ENCODE data around the gene CFLAR.

Gene CFLAR

DNA sequence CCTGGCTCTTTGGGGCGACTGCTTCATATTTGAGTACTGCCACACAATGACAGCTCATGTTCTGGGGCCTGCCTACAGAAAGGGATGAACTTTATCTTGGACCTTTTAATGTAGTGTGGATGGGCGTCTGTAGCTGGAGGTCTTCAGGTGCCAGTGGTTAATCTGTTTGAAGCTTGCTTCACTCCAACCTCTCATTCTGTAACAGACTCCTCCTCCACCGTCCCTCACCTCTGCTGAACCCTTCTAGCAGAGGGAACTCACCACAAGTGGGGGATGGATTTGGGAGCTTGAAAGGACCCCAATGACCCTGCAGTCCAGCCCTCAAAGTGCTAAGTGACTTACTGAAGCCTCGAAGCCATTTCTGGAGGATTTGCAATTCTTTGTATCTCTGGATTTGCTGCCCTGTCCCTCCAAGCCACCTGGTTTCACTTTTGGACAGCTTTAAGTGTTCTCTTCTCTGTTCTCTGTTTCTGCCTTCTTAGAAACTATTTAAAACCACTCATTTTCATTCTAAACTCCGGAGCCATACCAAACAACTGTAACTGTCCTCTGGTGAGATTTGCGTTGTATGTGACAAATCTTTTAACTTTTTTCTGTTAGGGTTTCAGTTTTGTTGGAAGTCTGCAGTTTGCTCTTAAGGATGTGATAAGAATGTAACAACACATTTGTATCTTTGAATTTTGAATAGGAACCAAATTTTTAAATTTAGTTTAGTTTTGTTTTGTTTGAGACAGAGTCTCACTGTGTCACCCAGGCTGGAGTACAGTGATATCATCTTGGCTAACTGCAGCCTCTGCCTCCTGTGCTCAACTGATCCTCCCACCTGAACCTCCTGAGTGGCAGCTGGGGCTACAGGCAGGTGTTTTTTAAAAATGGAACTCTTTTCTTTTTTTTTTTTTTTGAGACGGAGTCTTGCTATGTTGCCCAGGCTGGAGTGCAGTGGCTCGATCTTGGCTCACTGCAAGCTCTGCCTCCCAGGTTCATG, 107.4 kb downstream of the CFLAR start:
- no peak for DNase-seq
